GOT3 (cell line): Measurements from ENCODE around the gene MCUB.
"Not testable (repeated sequence)": the region's sequence is repeated elsewhere in the genome, so short reads cannot be mapped to it uniquely, and the experiment has no call there.

Experiments
- DNase-seq: peaks from one replicate; lab custom pipeline; 2025; ENCODE audit warnings: mixed read lengths; lab: John Stamatoyannopoulos, UW

The MCUB gene

GRCh38 chr4:109559983-109560686, at the start of gene MCUB:
TSS of gene MCUB (plus strand) at chr4:109560246. CDS start at chr4:109560338, 92 bp downstream.
- peak; percentile 35 for DNase-seq

GRCh38 chr4:109510687-109511086, 49.4 kb upstream of the MCUB start:
- DNase-seq = no peak

- no peak for DNase-seq
Measured at GRCh38 chr4:109511414-109511813, 48.6 kb upstream of the MCUB start.

GRCh38 chr4:109513368-109513767, 46.7 kb upstream of the MCUB start:
- not testable (repeated sequence) for DNase-seq

- DNase-seq = no peak
Measured at GRCh38 chr4:109532182-109532581, 27.9 kb upstream of the MCUB start.

GRCh38 chr4:109545401-109545800, 14.6 kb upstream of the MCUB start:
- no peak for DNase-seq

- no peak for DNase-seq
Measured at GRCh38 chr4:109547394-109547793, 12.7 kb upstream of the MCUB start.

GRCh38 chr4:109548655-109549054, 11.4 kb upstream of the MCUB start:
- DNase-seq = no peak

- DNase-seq = no peak
Measured at GRCh38 chr4:109552237-109552636, 7.8 kb upstream of the MCUB start.

- DNase-seq = no peak
Measured at GRCh38 chr4:109553130-109553529, 6.9 kb upstream of the MCUB start.

- DNase-seq = no peak
Measured at GRCh38 chr4:109554971-109555370, 5.1 kb upstream of the MCUB start.

GRCh38 chr4:109557433-109557832, 2.6 kb upstream of the MCUB start:
- DNase-seq = no peak

- not testable (repeated sequence) for DNase-seq
Measured at GRCh38 chr4:109558095-109558494, 2.0 kb upstream of the MCUB start.

- no peak for DNase-seq
Measured at GRCh38 chr4:109559625-109559982, 442 bp upstream of the MCUB start.

GRCh38 chr4:109560687-109561461, 828 bp downstream of the MCUB start:
- no peak for DNase-seq

GRCh38 chr4:109562457-109563239, 2.6 kb downstream of the MCUB start:
- no peak for DNase-seq

GRCh38 chr4:109571494-109571893, 11.4 kb downstream of the MCUB start:
- DNase-seq = no peak

- no peak for DNase-seq
Measured at GRCh38 chr4:109572154-109572553, 12.1 kb downstream of the MCUB start.

GRCh38 chr4:109574443-109574850, 14.4 kb downstream of the MCUB start:
- no peak for DNase-seq

GRCh38 chr4:109574931-109575804, 15.1 kb downstream of the MCUB start:
- no peak for DNase-seq

GRCh38 chr4:109576462-109576861, 16.4 kb downstream of the MCUB start:
- DNase-seq = no peak

GRCh38 chr4:109578846-109579245, 18.8 kb downstream of the MCUB start:
- DNase-seq = no peak
